Stimulated activated CD8-positive, alpha-beta memory T cell treated with anti-CD3 and anti-CD28 coated beads, Interleukin-4, amount 100 ng/mL, for 24 hours (primary cell): ENCODE results near the gene C17orf50.

Experiments used
- DNase-seq: peaks from one replicate; pipeline ENCODE4 v3.0.0-alpha.2; 2020; ENCODE audit warnings: low read depth

C17orf50 gene

DNA sequence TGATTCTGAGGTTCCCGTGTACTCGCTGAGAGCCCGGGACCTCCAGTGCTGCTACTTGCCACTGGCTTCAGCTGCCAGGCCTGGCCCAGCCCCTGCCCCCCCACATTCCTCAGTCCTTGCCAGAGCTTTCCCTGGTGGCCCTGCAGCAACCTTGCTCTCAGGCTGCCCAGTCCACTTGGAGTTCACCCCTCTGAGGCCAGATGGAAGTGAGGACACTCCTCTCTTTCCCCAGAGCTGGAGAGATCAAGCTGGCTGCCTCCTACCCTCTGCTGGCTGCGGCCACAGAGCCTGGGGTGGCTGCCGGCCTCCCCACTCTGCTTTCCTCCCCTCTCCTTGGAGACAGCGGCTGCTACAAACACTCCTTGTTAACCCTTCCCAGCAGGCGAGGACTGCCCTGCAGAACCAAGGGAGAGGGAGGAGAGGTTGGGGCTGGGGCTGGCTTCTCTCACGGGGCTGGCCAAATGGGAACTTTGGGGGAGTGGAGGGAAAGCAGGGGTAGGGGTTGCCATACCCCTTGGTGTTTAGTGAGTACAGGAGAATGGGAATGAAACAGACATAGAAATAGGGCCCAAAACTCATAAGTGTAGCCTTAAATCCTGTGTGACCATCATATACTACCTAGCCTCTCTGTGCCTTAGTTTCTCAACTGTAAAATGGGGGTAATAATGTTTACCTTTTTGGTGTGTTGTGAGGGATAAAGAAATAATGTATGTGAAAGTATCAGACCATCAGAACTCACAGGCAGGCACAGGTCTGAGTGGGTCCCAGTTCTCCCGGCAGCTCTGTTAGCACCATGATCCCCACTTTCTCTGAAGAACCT lies 7.5 kb upstream of the C17orf50 start, which contains the start of gene GAS2L2:
GAS2L2 (minus strand) TSS at position 295 of the 820 bp plus-strand sequence. CDS start 389 bp downstream, outside the sequence.
- no peak for DNase-seq

DNA sequence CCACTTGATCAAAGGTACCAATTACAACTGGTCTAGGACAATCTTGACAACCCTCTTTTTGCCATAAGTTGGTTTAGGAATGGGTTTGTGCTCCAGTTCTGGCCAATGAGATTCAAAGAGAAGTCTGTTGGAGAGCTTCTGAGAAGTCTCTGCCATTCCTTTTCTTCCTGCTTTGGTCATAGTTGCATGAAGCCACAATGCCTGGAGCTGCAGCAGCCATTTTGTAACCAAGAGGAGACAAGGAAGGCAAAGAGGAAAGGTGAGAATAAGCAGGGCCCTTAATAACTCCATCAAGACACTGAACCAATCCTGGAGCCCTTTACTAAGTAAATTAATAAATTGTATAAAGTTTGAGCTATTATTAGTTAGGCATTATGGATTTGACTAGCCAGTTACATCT lies 3.4 kb upstream of the C17orf50 start:
- no peak for DNase-seq

DNA sequence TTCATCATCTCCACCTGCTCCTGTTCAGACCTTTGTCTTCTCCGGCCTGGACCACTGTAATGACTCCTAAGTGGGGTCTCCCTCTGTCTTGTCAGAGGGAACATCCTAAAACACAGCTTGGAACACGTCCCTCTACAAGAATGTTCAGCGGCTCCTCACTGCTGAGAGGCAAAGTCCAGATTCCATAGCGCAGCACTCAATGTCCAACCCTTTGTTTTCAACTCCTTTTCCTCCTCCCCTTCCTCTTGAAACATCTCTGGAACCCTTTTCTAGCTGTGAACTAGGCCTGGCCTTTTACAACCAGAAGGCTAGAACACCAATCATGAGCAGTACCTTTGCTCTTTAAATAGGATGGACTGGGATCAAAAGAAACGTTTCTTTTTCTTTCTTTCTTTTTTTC lies 914 bp downstream of the C17orf50 start:
- no peak for DNase-seq

DNA sequence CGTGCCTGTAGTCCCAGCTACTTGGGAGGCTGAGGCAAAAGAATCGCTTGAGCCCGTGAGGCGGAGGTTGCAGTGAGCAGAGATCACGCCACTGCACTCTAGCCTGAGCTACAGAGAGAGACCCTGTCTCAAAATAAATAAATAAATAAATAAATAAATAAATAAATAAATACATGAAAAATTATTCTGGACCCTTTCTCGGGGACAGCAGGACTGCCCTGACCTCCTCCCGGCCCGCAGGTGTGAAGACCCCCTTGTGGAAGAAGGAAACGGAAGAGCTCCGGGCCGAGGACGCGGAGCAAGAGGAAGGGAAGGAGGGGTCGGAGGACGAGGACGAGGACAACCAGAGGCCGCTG lies 3.1 kb downstream of the C17orf50 start:
- no peak for DNase-seq

DNA sequence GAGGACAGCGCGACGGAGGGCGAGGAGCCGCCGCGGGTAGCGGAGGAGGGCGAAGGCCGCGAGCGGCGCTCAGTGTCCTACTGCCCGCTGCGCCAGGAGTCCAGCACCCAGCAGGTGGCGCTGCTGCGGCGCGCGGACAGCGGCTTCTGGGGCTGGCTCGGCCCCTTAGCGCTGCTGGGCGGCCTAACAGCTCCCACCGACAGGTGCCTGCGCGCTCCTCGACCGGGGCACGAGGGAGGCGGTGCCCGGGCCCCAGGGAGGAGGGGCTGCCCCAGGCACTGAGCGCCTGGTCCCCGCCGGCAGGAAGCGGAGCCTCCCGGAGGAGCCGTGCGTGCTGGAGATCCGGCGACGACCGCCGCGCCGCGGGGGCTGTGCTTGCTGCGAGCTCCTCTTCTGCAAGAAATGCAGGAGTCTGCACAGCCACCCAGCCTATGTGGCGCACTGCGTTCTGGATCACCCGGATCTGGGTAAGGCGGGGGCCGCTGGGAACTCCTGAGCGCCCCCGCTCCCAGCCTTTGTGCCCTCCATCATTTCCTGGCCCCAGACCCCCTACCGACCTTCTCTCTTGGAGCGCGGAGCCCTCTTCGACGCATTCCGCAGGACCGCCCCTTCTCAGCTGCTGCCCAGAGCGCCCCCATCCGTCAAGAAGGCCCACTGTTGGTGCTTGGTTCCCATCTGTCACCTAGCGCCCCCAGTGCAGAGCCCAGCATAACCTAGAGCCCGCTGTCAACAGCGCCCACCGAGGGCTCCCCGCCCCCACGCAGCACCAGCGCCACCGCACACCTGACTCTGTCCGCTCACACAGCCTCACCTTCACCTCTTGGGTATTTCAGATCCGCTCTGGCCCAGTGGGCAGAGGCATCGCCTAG lies 3.7 kb downstream of the C17orf50 start:
- peak; percentile 82 for DNase-seq

DNA sequence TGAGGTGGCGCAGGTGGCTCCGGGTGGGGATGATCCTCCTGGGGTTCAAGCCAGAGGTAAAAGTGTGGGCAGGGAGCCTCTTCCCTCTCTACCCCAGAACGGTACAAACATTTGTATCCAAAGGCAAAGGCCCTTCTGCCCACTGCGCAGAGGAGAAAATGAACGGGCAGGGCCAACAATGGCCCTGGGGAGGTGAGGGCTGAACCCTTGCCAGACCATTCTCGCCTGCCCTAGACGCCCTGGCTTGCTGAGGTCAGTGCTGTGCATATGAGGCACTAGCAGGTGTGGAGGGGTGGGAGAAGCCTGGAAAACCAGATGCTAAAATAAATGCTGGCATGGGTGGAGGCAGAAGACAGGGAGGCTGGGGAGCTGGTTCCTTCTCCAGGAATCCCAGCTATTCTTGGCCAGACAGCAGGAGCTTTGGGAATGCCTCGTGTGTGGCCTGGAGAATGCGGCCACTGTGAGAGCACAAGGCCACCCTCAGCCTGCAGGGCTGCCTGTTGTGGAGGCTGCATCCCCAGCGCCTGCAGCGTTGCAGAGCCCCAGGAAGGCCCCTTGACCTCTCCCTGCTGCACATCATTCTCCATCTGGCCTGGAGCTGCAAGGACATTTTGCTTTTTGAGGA lies 4.5 kb downstream of the C17orf50 start:
- no peak for DNase-seq

DNA sequence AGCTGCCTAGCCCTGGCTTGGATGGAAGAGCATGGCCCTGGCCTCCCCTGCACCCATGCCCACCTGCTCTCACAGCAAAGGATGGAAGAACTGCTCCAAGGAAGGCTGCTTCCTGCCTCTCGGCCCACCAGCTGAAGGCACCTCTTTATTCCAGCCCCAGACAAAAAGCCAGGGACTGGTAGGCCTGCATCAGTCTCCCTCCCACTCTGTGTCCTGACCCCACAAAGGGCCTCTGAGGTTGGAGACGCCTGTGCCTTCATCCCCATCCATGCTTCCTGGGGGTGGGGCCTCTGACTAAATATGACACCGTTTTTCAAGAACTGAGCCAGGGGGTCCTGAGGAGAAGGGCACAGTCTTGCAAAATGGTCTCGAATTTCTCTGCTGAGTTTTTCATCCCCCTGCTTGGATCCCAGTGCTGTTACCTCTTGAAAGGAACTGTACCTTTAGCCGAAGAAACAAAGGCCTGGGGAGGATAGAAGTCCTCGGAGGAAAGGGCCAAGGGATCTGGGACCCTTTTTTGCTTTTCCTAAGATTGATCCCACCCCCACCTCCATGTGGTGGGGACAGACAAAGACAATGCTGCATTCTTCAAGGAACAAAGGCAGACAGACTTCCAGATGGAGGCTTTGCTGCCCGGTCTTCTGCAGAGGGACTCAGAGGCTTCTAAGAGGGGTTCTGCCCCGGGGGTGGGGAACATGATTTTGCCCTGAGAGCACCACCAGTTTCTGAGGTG lies 5.2 kb downstream of the C17orf50 start:
- DNase-seq = no peak

DNA sequence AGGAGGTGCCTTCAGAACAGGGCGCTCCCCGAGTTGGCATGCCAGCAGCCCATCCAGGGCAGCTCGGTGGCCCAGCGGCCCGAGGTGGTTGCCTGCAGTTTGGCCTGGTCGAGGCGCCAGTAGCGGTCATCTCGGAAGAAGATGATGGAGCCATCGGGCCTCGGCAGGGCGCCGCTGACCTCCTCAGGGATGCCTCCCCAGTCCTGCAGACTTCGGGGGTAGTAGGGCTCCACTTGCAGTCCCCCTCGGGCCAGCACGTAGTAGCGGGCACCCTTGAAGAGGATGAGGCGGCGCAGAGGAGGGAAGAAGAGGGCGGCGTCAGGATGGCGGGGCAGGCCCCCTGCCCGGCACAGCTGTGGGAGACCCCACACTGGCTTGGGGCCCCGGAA lies 5.8 kb downstream of the C17orf50 start:
- no peak for DNase-seq

DNA sequence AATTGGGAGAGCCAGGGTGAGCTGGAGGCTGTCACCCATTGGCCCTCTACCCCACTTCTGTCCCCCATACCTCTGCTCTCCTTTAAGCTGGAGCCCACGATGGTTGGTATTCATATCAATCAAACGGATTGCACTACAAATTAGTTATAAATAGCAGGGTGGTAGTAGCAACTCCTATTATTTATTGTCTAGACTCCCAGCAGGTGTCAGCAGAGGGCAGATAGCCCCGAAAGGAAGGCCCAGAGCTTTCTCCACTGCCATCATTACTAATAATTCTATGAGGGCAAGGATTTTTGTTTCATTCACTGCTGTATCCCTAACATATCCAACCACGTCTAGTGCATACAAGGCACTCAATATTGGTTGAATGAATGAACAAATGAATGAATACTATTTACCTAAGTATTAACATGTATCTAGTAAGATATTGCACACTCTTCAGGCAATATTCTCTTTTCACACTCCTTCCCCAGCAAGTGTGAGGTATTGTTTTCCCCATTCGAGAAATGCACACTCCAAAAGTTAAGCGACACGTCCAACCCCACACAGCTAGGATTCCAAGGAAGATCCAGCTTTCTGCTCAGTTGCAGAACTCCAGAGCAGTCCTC lies 6.3 kb downstream of the C17orf50 start:
- no peak for DNase-seq

DNA sequence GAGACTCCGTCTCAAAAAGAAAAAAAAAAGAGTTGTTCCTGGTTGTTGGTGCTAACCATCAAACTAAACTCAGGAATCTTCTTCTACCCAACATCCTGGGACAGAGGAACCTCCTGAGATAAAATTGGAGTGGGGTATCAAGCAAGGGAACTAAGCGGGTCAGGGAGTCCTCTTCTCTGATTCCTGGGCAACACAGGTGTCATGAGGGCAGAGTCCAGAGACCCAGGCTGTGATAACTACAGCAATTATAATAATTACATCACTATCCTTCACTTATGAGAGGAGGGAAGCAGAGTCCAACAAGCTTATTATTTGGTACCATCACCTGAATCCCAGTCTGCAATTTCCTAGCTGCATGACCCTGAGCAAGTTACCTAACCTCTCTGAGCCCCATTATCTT lies 8.1 kb downstream of the C17orf50 start:
- DNase-seq = no peak

DNA sequence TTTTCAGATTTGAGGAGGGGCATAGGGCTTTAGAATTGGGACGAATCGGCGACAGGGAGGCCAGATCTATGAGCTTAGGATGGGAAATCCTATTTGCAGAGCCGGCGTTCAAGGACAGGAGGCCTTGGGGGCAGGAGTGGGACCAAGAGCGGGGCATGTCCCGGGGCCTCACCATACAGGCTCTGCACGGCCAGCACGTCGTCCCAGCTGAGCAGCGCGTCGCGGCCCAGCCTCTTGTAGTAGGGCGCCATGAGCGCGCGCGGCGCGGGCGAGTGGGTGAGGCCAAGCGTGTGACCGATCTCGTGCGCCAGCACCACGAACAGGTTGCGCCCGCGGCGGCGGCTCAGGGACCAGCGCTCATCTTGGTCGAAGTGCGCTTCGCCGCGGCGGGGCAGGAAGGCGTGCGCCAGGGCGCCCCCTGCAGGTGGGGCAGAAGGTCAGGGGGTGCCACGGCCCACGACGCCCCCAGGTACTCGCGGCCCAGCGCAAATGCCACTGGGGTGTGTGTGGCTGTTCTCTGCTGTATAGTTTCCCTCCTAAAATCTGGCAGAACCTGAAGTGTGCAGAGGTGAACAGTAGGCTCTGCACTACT lies 9.3 kb downstream of the C17orf50 start:
- DNase-seq = no peak

DNA sequence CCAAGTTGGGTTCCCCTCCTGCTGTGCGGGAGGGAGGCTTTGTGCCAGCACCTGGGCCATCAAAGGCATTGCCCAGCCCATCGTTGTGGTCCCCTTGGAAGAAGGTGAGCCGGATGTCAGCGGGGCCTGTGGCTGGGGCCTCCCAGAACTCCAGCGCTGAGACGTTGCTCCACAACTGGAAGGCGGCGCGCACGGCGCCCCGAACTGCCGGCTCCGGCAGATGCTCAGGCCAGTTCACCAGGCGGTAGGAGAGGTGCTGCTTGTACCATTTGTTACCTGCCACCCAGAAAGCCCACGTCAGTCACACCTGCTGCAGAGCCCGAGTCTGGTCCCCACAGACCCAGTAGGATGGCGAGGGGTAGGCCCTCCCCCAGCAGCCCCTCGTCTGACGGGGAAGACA lies 12.4 kb downstream of the C17orf50 start:
- no peak for DNase-seq

DNA sequence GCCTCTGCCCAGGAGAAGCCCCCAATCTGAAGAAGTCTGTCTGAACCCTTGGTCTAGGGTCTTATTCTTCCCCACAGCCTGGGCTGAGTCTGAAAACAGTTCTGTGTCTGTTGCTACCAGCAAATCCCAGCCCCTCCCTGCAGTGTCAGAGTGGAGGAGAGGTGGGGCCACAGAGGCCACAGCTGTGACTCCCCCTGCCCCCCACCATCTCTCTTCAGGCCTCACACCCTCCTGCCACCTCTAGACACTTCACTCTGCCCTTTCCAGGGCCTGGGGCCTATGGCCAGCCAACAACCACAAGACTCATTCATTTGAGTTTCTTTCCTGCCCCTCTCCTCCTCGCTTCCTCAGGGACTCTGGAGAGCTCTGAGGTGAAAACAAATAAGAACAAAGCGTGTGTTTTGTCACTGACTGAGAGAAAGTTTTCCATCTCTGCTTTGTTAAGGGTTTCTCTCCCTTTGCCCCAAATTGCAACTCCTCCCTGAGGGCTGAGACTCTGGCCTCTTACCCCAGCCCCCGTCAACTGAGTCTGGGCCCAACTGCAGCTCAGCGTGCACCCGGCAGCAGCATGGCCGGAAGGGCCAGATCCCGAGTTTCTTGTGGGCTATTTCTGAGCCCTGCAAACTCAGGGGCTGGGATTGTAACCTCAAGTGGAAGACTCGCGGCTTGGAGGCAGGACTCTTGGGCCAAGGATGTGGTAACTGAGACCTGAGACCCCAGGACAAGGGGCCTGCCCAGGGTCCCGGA lies 13.2 kb downstream of the C17orf50 start:
- no peak for DNase-seq

DNA sequence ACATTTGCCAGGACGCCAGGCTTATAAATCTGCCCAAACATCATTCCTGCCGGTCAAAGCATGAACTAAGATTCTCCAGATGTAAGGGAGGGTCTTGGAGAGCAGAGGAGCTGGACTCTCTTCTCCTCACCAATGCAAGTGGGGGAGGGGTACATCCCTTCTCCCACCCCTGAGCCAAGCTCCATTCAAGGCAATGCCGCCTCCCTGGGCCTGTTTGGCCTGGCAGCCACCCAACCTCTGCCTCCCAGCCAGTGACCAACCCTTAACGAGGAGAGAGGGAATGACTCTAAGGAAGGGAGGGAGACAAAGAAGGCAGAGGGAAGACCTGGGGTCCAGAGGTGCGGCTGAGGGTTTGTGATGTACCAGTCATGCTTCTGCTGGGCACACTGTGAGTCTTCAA lies 13.8 kb downstream of the C17orf50 start:
- DNase-seq = no peak

DNA sequence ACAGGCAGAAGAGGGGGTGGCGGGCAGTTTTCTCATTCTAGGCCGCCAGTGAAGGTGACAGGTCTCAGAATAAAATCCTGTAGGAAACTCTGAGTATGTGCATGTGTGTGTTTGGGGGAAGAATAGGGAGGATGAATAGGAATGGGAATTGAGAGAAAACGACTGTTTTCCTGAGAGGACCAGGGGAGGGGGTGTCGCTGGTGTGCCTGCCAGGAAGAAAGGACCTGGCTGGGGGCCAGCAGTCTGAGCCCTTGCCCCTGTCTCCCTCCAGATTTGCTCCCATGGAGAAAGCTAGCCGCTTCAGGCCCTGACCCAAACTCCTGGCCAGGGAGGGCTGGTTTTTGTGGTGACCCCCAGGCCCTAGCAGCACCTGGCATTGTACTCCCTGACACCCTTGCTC lies 14.4 kb downstream of the C17orf50 start:
- no peak for DNase-seq

DNA sequence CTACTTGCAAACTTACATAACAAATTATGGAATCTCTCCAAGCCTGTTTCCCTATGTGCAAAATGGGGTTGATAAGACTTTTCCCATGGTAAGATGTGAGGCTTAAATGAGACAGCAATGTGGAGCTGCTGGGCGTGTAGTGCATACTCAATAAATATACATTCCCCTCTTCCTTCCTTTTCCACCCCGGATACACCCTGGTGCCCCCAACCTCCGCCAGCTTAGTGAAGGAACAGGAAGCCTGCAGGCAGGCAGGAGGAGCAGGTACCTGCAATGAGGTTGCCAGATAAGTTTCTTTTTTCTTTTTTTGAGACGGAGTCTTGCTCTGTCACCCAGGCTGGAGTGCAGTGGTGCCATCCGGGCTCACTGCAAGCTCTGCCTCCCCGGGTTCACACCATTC lies 14.9 kb downstream of the C17orf50 start:
- no peak for DNase-seq

DNA sequence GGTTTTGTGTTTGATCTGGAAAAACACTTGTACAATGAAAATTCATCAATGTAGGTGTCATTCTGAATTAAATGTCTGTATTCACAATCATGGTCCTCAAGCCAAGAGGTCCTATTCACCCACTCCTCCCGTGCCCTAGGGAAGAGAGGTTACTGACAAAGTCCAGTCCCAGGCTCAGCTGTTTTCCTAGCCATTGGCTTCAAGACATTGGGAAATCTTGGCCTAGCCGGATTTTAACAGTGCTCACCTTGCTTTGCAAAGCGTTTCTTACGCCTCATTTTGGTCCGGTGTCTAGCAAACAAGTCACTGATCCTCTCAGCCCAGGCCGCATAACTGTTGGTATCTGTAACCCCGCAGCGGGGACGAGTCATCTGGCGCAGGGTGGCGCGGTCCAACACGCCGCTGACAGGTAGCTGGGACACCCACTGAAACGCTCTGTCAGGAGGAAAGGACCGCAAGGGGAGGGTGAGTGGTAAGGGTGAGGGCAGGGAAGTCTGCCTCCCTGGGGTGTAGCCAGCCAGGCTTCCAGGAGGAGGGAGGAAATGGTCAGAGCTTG lies 18.0 kb downstream of the C17orf50 start:
- no peak for DNase-seq

DNA sequence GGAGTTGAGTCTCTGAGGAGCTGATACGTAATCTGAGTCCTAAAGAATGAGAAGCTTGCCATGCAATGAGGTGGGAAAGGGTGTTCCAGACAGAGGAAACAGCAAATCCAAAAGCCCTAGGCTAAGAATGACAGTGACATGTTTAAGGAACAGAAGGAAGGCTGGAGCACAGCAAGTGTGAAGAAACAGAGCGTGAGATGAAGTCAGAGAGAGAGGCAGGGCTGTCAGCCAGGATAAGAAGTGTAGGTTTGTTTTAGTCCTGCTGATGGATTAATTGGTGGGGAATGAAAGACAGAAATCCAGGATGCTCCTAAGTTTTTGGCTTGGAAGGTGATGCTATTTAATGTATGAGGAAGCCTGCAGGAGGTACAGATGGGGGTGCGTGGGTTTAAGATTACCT lies 20.3 kb downstream of the C17orf50 start:
- no peak for DNase-seq

DNA sequence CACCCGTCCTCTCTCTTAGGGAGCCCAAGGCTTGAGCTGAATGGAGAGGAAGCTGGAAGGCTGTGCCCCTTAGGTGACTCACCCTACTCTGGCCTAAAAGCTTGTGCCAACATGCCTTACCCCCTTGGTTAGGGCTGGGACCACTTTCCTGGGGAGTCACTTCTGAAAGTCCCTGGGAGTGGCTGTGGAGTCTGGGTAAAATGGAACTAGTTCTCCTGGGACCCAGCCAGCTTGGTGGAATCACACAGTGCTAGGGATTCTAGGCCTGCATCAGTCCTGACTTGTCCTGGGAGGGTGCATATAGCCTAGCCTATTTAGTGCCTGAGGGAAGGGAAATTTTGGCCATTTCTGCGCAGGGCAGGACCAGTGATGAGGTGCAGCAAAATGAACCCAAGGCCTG lies 24.2 kb downstream of the C17orf50 start:
- no peak for DNase-seq

DNA sequence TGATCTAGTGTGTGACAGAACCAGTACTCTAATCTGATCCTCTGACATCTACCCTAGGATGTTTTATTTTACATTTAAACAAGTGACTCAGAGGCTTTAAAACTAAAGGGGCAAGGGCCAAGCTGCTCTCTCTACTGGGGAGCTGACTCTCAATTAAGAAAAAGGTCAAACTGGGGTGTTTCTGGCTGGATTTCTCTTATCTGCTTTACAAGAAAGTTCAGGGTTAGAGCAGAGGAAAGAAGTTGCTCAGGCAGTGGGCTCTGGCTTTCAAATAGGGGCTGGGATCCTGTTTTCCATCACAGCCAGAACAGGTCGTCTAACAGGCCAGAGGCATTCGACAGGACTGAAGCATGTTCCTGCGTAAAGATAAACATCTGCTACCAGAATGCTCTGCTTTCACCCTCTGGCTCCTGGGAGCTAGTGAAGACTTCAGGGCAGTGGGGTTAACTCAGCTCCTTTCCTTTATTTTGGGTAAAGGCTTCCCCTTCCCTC lies 26.3 kb downstream of the C17orf50 start:
- DNase-seq = no peak
